Right renal cortex interstitium (tissue), 3 donors: ENCODE results near the gene RIMKLA. TPM values are rescaled to one million over a fixed set of nuclear protein-coding genes. Genes with fewer than 3 reads are reported as not detected.
A peak's percentile ranks its signal among the peaks of the same experiment; 100 is the strongest.

Experiments used
- DNase-seq, 3 donors: peaks; one replicate each; pipeline ENCODE4 v3.0.0-alpha.2; 2013; ENCODE audit warnings: low read depth in 3 of 3, low spot score in 2 of 3
- polyA plus RNA-seq, 3 donors: library from polyadenylated mRNA; unstranded; fragments of 120-200 nt; gene quantifications; one replicate each; pipeline ENCODE4 v1.2.1, GENCODE V29; 2013; ENCODE audit not compliant: insufficient read length in 3 of 3

Gene RIMKLA
- polyA plus RNA-seq = under 1 TPM; 0.40 to 0.47 (median 0.42) TPM

GRCh38 chr1:42380586-42381279, at the start of gene RIMKLA:
TSS of gene RIMKLA (plus strand) at chr1:42380792. CDS start at chr1:42380935, 143 bp downstream.
- no peak for DNase-seq

DNA sequence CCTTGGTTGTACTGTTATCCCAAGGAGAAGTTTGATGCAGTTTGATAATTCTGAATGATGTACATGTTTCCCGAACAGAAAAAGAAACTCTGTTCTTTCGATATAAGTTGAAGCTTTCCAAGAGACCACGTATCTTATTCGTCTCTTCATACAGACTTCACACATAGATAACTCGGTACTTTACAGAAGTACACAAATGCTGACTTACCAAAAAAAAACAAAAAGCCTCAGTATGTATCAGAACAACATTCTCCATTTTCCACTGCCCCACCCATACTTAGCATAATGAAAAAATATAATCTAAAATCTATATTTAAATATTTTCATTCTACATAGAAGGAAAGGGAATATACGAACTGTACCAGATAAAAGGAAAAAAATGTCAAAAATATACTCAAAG, 47.7 kb upstream of the RIMKLA start:
- DNase-seq = no peak

DNA sequence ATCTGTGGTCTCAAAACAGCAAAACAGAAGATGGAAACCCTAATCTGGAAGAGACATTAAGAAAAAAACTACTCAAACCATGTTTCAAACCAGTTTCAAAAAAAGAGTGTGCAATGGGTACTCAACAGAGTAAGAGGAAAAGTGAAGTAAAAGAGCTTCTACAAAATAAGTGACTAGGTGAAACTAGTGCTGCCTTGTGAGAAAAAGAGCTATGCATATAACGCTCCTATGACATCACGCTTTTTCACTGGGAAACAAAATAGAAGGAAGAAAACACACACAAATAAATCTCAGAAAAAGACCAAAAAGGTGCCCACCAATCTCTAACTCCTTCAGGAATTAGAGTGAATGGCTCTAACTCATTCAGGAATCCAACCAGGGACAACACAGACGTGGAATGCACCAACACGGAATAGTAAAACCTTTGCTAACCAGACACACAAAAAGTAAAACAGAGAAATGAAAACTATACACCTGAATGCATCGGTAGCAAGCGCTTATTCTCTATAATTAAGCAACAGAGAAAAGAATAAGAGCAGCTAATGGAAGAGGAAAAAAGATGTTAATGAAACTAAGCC, 46.8 kb upstream of the RIMKLA start:
- DNase-seq = no peak

GRCh38 chr1:42334240-42335049, 46.1 kb upstream of the RIMKLA start:
- DNase-seq = peak; percentile 12 to 31 (median 15)

GRCh38 chr1:42335050-42335808, 45.4 kb upstream of the RIMKLA start, which contains the start of gene FOXJ3:
TSS of gene FOXJ3 (minus strand) at chr1:42335235. CDS start at chr1:42311093, 24,142 bp downstream.
- peak; percentile 92 to 95 (median 92) for DNase-seq

DNA sequence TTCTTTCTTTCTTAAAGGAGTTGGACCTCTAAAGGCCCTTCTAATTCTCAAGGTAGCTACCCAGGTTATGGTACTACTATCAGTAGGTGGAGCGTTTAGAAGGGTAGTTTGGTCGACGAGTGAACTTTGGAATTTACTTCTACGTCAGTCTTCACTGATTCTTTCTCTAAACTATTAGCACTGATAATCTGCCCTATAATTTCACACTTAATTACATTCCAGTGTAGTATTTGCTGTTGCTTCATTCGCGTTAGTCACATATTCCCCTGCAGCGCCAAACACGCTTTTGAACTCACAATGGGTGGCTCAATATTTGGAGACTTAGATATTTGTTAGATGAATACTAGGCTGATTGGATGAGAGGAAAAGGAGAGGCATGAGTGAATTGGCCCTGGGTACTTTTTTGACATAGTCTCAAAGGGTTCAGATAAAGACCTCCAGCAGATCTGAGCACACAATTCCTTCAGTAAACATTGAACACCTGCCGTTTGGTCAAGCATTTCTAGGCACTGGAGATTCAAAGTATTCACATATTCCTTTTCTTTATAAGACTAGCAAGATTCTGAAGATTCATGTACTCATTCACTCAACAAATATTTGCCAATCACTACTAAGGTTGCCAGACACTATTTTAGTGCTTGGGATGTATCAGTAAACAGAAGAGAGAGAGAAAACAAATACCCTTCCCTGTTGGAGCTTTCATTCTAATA, 44.6 kb upstream of the RIMKLA start:
- peak in 1 of 3 donors; percentile 25 for DNase-seq

DNA sequence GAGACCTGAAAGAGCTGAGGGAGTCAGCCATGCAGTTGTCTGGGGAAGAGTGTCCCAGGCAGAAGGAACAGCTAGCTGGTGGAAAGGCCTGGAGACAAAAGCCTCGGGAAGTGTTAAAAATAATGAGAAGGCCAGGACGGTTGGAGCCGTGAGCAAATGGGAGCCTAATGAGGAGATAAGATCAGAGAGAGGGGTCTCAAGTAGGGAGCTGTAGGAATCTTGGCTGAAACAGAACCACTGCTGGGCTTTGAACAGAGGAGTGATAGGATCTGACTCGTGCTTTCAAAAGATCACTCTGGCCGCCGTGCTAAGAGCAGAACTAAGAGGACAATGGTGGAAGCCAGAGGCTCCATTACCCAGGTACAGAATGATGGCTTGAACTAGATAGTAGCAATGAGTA, 43.6 kb upstream of the RIMKLA start:
- no peak for DNase-seq

- no peak for DNase-seq
Observed at GRCh38 chr1:42340093-42340492, 40.5 kb upstream of the RIMKLA start.

GRCh38 chr1:42340901-42341300, 39.7 kb upstream of the RIMKLA start:
- DNase-seq = no peak

DNA sequence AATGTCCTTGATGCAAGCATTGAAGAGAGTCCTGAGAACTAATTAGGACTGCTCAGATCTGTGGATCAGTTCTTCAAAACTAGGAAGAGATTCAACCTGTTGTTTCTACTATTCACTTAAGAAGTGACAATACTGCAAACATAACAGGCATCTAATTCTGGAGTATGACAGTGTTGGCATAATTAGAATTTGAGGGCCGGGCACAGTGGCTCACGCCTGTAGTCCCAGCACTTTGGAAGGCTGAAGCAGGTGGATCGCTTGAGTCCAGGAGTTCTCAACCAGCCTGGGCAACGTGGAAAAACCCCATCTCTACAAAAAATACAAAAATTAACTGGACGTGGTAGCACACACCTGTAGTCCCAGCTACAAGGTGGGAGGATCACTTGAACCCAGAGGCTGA, 37.5 kb upstream of the RIMKLA start:
- DNase-seq = no peak

GRCh38 chr1:42348498-42348897, 32.1 kb upstream of the RIMKLA start:
- DNase-seq = no peak

GRCh38 chr1:42350086-42350485, 30.5 kb upstream of the RIMKLA start:
- no peak for DNase-seq

DNA sequence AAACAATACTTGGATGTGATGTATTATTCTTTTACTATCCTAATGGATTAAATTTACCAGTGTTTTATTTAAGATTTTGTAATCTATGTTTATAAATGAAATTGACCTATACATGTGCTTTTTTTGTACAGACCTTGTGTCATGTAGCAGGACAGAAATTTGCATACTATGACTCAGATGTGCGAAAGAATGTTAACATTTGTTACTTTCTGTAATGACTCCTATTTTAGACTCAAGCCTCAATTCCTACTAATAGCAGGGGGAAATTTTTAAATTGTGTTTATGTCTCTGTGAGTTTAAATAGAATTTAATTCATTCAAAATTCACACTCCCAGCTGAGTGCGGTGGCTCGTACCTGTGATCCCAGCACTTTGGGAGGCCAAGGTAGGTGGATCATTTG, 21.8 kb upstream of the RIMKLA start:
- DNase-seq = no peak

DNA sequence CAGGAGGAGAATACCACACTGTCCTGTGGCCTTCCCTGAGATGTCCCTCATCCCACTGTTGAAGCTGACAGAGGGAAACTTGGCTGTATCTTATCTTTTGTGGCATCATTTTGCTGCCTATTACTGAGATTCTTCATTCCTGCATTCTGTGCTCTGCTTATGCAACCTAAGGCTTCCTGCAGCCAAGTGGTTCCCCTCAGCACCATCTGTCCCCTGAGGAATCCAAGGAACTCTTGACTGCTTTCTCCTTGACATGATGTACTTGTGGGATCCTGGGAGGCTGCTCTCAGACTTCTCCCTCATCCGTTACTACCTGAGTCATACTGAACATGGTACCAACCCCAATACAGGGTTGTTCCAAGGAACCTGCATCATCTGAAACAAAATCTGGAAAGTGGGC, 21.1 kb upstream of the RIMKLA start:
- no peak for DNase-seq

DNA sequence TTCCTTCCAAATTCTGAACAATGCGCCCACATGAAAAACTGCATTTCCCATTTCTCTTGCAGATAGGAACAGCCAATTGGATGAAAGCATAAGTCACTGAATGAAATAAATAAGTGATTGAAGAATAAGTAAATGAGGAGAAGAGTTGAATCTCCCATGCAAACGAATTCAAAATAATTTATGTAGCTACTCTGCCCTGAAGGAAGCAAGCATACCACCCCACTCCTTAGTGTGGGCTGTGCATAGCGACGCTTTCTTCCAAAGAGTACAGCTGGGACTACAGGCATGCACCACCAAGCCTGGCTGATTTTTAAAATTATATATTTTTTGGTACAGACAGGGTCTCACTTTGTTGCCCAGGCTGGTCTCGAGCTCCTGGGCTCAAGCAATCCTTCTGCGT, 16.5 kb upstream of the RIMKLA start:
- no peak for DNase-seq

DNA sequence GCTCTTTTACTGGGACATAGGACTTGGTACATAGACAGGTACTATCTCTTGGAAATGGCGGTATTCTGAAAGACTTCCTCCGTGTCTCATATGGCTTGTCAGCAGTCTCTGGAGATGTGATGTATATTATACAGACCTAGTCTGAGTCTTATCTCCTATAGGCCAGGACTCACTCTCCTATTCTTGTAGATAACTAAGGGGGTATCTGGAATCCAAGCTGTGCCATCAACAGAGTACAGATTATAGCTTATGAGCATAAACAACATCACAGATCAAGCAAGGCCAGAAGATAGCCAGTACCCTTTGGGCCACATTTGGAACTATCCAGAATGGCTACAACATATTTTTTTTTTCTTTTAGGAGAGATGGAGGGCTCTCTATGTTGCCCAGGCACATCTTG, 16.1 kb upstream of the RIMKLA start:
- DNase-seq = no peak

GRCh38 chr1:42365118-42365517, 15.5 kb upstream of the RIMKLA start:
- DNase-seq = no peak

GRCh38 chr1:42368096-42368795, 12.3 kb upstream of the RIMKLA start:
- DNase-seq = no peak

GRCh38 chr1:42369471-42369870, 11.1 kb upstream of the RIMKLA start:
- DNase-seq = no peak
